Breast epithelium (tissue), 4 donors: ENCODE measurements around the gene POLN. TPM values are rescaled to one million over a fixed set of nuclear protein-coding genes. Genes with fewer than 3 reads are reported as not detected.

Source experiments
- DNase-seq, 2 donors: peaks; one replicate each; pipeline ENCODE4 v3.0.0-alpha.2; 2019; ENCODE audit warnings: low spot score in 2 of 2
- H3K27ac ChIP-seq, 2 donors: fragments of 200-600 bp; sonication (generic) in 1 of 2; one replicate each; pipeline ENCODE4 v1.5.1; 2016 to 2019; ENCODE audit warnings: mild to moderate bottlenecking in 1 of 2
- H3K27me3 ChIP-seq, 2 donors: fragments of 200-600 bp; sonication (generic) in 1 of 2; one replicate each; pipeline versions ENCODE4 v1.5.1 to v1.6.0; 2017 to 2019; ENCODE audit warnings: control low read depth in 1 of 2, mild to moderate bottlenecking in 1 of 2
- H3K36me3 ChIP-seq: fragments of 200-600 bp; one replicate; pipeline ENCODE4 v1.5.1; 2019
- H3K4me1 ChIP-seq, 2 donors: fragments of 200-600 bp; sonication (generic); one replicate each; pipeline ENCODE4 v1.5.1; 2016 to 2019; ENCODE audit warnings: control low read depth in 1 of 2
- H3K4me3 ChIP-seq, 3 donors: fragments of 200-600 bp; sonication (generic); 1 replicate in 2 of 3; 2 replicates in 1 of 3; pipeline ENCODE4 v1.5.1; 2016 to 2019; ENCODE audit warnings: mild to moderate bottlenecking in 3 of 3, moderate library complexity in 2 of 3
- H3K9me3 ChIP-seq, 2 donors: fragments of 200-600 bp; sonication (generic) in 1 of 2; one replicate each; pipeline ENCODE4 v1.5.1; 2016 to 2019; ENCODE audit warnings: control low read depth in 1 of 2
- CTCF ChIP-seq, 3 donors: fragments of 450-650 bp; IDR thresholded peaks; one replicate each; pipeline ENCODE4 v1.5.1; 2016 to 2017; ENCODE audit warnings: antibody characterized with exemption in 3 of 3, mild to moderate bottlenecking in 3 of 3, moderate library complexity in 3 of 3
- POLR2A ChIP-seq: fragments of 450-650 bp; IDR thresholded peaks from one replicate; pipeline ENCODE4 v1.6.1; 2016; ENCODE audit warnings: antibody characterized with exemption, mild to moderate bottlenecking, moderate library complexity
- POLR2AphosphoS5 ChIP-seq, 3 donors: sonication (generic); formaldehyde crosslinking; IDR thresholded peaks; one replicate each; pipeline ENCODE4 v1.6.1; 2017; ENCODE audit warnings: antibody characterized with exemption in 3 of 3
- intact Hi-C: fragments of 100-400 bp; cut with DNase I; formaldehyde crosslinking; loops from one replicate; pipeline ENCODE4 v1.15.1; 2023; ENCODE audit warnings: low total_unique reads
- total RNA-seq, 3 donors: library from RNA; depleted of rRNA; stranded (reverse); fragments of >200 nt; gene quantifications; one replicate each; pipeline ENCODE4 v1.1.0, GENCODE V29; 2016

Gene POLN
- total RNA-seq, 3 donors from 2014 or later, result 3.3 to 4.7 (median 4.3) TPM

GRCh38 chr4:2284934-2285612, 43.2 kb upstream of the POLN start:
- TF ChIP-seq POLR2AphosphoS5 (IDR thresholded peaks at IDR 0.05) (no peak), CTCF (IDR thresholded peaks at IDR 0.05) (no peak), POLR2A (no peak)
- intact Hi-C loops, result no loop called here
- Histone ChIP-seq H3K9me3 (no peaks in the 10 kb centered on the region), H3K4me3 (no peak overlapping the region), H3K27ac (no peak overlapping the region), H3K36me3 (no peaks in the 10 kb centered on the region), H3K27me3 (no peaks in the 10 kb centered on the region), H3K4me1 (no peaks in the 10 kb centered on the region)
- DNase-seq, result no peak

DNA sequence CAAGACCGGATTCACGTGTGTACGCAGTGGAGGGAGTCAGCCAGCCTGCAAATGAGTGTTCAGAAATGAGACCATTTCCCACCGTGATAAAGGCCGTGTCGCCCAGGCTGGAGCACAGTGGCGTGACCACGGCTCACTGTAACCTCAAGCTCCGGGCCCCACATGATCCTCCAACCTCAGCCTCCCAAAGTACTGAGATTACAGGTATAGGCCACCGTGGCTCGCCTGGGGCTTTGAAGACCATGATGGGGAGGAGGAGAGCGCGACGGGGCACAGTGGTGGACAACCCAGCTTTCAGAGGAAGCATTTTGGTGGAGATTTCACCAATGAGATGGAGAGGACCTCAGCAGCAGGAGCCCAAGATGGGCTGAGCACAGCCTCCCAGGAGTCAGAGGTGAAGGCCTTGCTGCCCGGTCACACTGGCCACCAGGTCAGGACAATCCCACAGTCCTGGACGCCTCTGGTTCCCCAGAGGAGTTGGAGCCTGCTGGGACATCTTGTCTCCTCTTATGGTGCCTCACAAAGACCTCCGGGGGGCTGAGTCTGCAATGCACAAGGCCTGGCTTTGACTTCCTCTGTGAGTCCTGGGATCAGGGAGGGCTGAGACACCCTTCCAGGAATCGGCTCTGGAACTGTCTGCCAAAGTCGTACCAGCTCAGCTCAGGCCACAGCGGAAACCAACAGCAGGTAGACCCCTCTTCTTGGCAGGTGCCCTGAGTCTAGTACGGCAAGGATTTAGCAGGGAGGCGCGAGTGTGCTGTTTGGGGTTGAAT, 42.4 kb upstream of the POLN start:
- Histone ChIP-seq H3K4me1 (no peaks in the 10 kb centered on the region), H3K4me3 (no peak overlapping the region), H3K9me3 (no peaks in the 10 kb centered on the region), H3K36me3 (no peaks in the 10 kb centered on the region), H3K27me3 (no peaks in the 10 kb centered on the region), H3K27ac (no peak overlapping the region)
- DNase-seq, result no peak
- TF ChIP-seq POLR2A (no peak), POLR2AphosphoS5 (IDR thresholded peaks at IDR 0.05) (no peak), CTCF (IDR thresholded peaks at IDR 0.05) (no peak)
- intact Hi-C loops, result no loop called here

GRCh38 chr4:2283199-2283711, 41.3 kb upstream of the POLN start:
- Histone ChIP-seq H3K27me3 (no peaks in the 10 kb centered on the region), H3K27ac (no peak overlapping the region), H3K9me3 (no peaks in the 10 kb centered on the region), H3K4me1 (no peaks in the 10 kb centered on the region), H3K4me3 (no peak overlapping the region), H3K36me3 (no peaks in the 10 kb centered on the region)
- no peak for DNase-seq
- TF ChIP-seq CTCF (IDR thresholded peaks at IDR 0.05) (no peak), POLR2A (no peak), POLR2AphosphoS5 (IDR thresholded peaks at IDR 0.05) (no peak)
- intact Hi-C loops, result no loop called here

DNA sequence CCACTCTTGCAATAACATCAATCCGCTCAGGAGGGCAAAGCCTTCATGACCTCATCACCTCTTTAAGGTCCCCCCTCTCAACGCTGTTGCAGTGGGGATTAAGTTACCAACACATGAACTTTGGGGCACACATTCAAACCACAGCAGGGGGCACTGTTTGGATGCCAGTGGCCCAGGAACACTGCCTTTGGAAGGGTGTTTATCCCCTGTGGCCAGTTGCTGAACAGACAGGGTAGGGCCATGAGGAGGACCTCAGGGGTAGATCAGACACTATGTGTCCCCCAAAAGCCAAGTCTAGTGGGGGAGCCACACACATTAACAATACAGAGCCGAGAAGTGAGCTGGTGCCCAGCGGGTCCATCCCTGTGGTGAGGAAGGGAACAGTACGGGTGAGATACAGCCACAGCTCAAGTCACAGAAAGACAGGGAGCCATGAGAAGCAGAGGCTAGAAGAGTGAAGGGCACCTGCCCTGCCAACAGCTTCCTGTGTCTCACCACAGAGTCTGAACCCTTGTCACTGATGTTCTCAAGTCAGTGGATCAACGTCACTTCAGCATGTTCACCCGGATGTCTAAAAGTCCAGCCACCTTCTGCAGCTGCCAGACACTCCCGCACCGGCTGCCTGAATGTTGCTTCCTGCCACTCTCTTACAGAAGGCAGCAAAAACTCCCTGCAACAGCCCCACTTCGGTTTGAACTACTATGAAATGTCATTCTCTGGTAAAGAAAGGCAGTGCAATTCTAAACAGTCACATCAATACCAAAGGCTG, 39.8 kb upstream of the POLN start:
- no peak for DNase-seq
- H3K9me3 ChIP-seq, result no peaks in the 10 kb centered on the region
- intact Hi-C loops, result no loop called here
- H3K27ac ChIP-seq, result peak overlapping the region in 1 of 2 donors; percentile 19
- TF ChIP-seq CTCF (IDR thresholded peaks at IDR 0.05), result no peak
- TF ChIP-seq POLR2A, result no peak
- TF ChIP-seq POLR2AphosphoS5 (IDR thresholded peaks at IDR 0.05), result no peak
- H3K4me3 ChIP-seq, result no peak overlapping the region
- no peaks in the 10 kb centered on the region for H3K36me3 ChIP-seq
- H3K27me3 ChIP-seq, result no peaks in the 10 kb centered on the region
- H3K4me1 ChIP-seq, result no peaks in the 10 kb centered on the region
